ENCODE results near the gene PPP6R2. TPM values are rescaled to one million over a fixed set of nuclear protein-coding genes. Genes with fewer than 3 reads are reported as not detected.

Gene PPP6R2
- total RNA-seq, 1 experiment from 2014 or later: 61.3 TPM

GRCh38 chr22:50456466-50457234 is 113.5 kb downstream of the PPP6R2 start:
- no peak overlapping the region for H3K4me3 ChIP-seq (replicated peaks in 1 of 2; ENCODE audit: low read depth in 1 of 2, low read length in 2 of 2)
- H4K20me1 ChIP-seq (ENCODE audit: insufficient read depth): no peaks in the 10 kb centered on the region
- no peaks in the 10 kb centered on the region for H3K4me1 ChIP-seq (ENCODE audit: control insufficient read depth in 1 of 2, insufficient read depth in 2 of 2, low read length in 2 of 2)
- DNase-seq (ENCODE audit: low read depth, low spot score) (no peak), ATAC-seq (peak; percentile 76)
- H3K4me2 ChIP-seq (ENCODE audit: low read length): no peak overlapping the region
- intact Hi-C loops (cut with micrococcal nuclease): no loop called here
- CTCF ChIA-PET: no interaction called here
- H3K27ac ChIP-seq (ENCODE audit: low read depth, low read length): no peak overlapping the region
- POLR2A ChIA-PET: no interaction called here
- H2AFZ ChIP-seq (ENCODE audit: low read depth, low read length, poor library complexity, severe bottlenecking): no peak overlapping the region
- peaks cover 19 to 22% of the 10 kb centered on the region in 2 experiments; a peak in 3 of 4 replicates for H3K36me3 ChIP-seq (ENCODE audit: control insufficient read depth in 1 of 2, insufficient read depth in 2 of 2, low read length in 2 of 2)
- no peaks in the 10 kb centered on the region for H3K9me3 ChIP-seq (ENCODE audit: control insufficient read depth in 1 of 2, insufficient read depth in 1 of 2, low read depth in 1 of 2, low read length in 2 of 2)
- RAD21 ChIA-PET (ENCODE audit: low non-redundant PET in 1 of 2, low total read pairs in 2 of 2, uncharacterized antibody in 2 of 2, unreplicated experiment in 2 of 2): no interaction called here
- H3K9ac ChIP-seq (ENCODE audit: low read length): no peak overlapping the region
- TF ChIP-seq ELF1 (IDR thresholded peaks at IDR 0.05; ENCODE audit: borderline replicate concordance, low read depth) (no peak), ZFX (IDR thresholded peaks at IDR 0.05) (no peak), EGR1 (IDR thresholded peaks at IDR 0.05; ENCODE audit: low read depth) (no peak), CTCF (IDR thresholded peaks at IDR 0.05 in 2 of 3, conservative IDR thresholded peaks at IDR 0.05 in 1 of 3; ENCODE audit: borderline replicate concordance in 1 of 3, insufficient read depth in 1 of 3, low read depth in 2 of 3, low read length in 2 of 3) (peak in 2 of 3 experiments; percentile 29 to 53; a peak in 3 of 6 replicates), SIN3A (IDR thresholded peaks at IDR 0.05; ENCODE audit: low read depth) (no peak), EZH2 (IDR thresholded peaks at IDR 0.05) (no peak), RAD21 (IDR thresholded peaks at IDR 0.05; ENCODE audit: low read depth) (peak; percentile 31)
- no peaks in the 10 kb centered on the region for H3K27me3 ChIP-seq (ENCODE audit: insufficient read depth, low read length)
- H3K79me2 ChIP-seq (ENCODE audit: insufficient read depth, low read length): no peaks in the 10 kb centered on the region
- H3K9me2 ChIP-seq (ENCODE audit: insufficient read depth): no peaks in the 10 kb centered on the region
- no TSS peak for BruUV-seq (replicated peaks)

- RAD21 ChIA-PET (ENCODE audit: low non-redundant PET in 1 of 2, low total read pairs in 2 of 2, uncharacterized antibody in 2 of 2, unreplicated experiment in 2 of 2): no interaction called here
- no peak overlapping the region for H3K4me2 ChIP-seq (ENCODE audit: low read length)
- H3K4me1 ChIP-seq (ENCODE audit: control insufficient read depth in 1 of 2, insufficient read depth in 2 of 2, low read length in 2 of 2): no peaks in the 10 kb centered on the region
- H2AFZ ChIP-seq (ENCODE audit: low read depth, low read length, poor library complexity, severe bottlenecking): no peak overlapping the region
- H3K79me2 ChIP-seq (ENCODE audit: insufficient read depth, low read length): no peaks in the 10 kb centered on the region
- H3K9me3 ChIP-seq (ENCODE audit: control insufficient read depth in 1 of 2, insufficient read depth in 1 of 2, low read depth in 1 of 2, low read length in 2 of 2): no peaks in the 10 kb centered on the region
- H3K9me2 ChIP-seq (ENCODE audit: insufficient read depth): no peaks in the 10 kb centered on the region
- no TSS peak for BruUV-seq (replicated peaks)
- no peak for DNase-seq (ENCODE audit: low read depth, low spot score)
- intact Hi-C loops (cut with micrococcal nuclease): no loop called here
- no peaks in the 10 kb centered on the region for H4K20me1 ChIP-seq (ENCODE audit: insufficient read depth)
- no peaks in the 10 kb centered on the region for H3K27me3 ChIP-seq (ENCODE audit: insufficient read depth, low read length)
- peaks cover 19 to 28% of the 10 kb centered on the region in 2 experiments; a peak in 3 of 4 replicates for H3K36me3 ChIP-seq (ENCODE audit: control insufficient read depth in 1 of 2, insufficient read depth in 2 of 2, low read length in 2 of 2)
- H3K9ac ChIP-seq (ENCODE audit: low read length): no peak overlapping the region
- no peak overlapping the region for H3K4me3 ChIP-seq (replicated peaks in 1 of 2; ENCODE audit: low read depth in 1 of 2, low read length in 2 of 2)
- H3K27ac ChIP-seq (ENCODE audit: low read depth, low read length): no peak overlapping the region
- CTCF ChIA-PET: no interaction called here
- ATAC-seq: no peak
- no peak for TF ChIP-seq CEBPB (IDR thresholded peaks at IDR 0.05; ENCODE audit: low read depth)
- no peak for TF ChIP-seq SRF (IDR thresholded peaks at IDR 0.05; ENCODE audit: low read depth)
- POLR2A ChIA-PET: no interaction called here
Measured at GRCh38 chr22:50459016-50459415, 115.9 kb downstream of the PPP6R2 start.
